ENCODE data around the gene NRP2.

DNA sequence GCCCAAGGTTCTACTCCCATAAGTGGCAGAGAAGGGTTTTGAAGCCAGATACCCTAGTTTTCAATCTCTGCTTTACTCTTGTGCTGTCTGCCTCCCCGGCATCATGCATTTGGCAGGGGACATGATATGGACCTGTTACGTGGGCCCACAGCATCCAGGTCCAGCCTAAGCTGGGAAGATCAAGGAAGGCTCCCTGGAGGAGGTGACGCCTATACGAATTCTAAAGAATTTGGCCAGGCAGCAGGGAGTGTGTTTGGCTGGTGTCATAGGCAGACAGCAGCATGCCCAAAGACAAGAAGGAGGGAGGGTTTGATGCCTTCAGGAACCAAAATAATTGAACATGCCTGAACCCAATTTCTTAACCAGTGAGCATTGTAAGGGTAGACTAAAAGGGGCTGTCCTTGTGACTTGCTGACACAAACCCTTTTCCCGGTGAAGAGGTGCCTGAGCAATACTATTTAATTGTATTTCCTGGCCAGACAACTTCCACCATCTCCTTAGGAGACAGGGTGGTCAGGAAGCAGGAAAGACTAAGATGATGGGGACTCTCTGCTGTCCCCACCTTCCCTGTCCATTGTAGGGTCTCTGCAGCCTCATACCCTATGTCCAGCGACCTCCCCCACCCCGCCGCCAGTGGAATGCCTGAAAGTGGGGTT is 21.3 kb downstream of the NRP2 start:
- TF ChIP-seq CTCF (CRISPR knock-in tag; IDR thresholded peaks at IDR 0.05) (no peak), HNRNPUL1 (IDR thresholded peaks at IDR 0.05; ENCODE audit: low read depth, low read length) (no peak), GTF2F1 (IDR thresholded peaks at IDR 0.05; ENCODE audit: low read length) (no peak), JUNB (CRISPR knock-in tag; IDR thresholded peaks at IDR 0.05; ENCODE audit: borderline replicate concordance) (no peak), LCORL (IDR thresholded peaks at IDR 0.05) (no peak), LCORL (CRISPR knock-in tag; IDR thresholded peaks at IDR 0.05) (no peak), DR1 (CRISPR knock-in tag; IDR thresholded peaks at IDR 0.05) (no peak), POLR2A (IDR thresholded peaks at IDR 0.05; ENCODE audit: insufficient read depth in 1 of 2, low read depth in 2 of 2, low read length in 2 of 2) (no peak), SMAD1 (CRISPR knock-in tag; IDR thresholded peaks at IDR 0.05; ENCODE audit: borderline replicate concordance, low read depth) (no peak)
- TF ChIP-seq, protein P1, sequence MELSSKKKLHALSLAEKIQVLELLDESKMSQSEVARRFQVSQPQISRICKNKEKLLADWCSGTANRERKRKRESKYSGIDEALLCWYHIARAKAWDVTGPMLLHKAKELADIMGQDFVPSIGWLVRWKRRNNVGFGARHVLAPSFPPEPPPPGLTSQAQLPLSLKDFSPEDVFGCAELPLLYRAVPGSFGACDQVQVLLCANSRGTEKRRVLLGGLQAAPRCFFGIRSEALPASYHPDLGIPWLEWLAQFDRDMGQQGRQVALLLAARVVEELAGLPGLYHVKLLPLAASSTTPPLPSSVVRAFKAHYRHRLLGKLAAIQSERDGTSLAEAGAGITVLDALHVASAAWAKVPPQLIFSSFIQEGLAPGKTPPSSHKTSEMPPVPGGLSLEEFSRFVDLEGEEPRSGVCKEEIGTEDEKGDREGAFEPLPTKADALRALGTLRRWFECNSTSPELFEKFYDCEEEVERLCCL (CRISPR knock-in tag; IDR thresholded peaks at IDR 0.05; ENCODE audit: borderline replicate concordance): no peak
- TF ChIP-seq, protein P2, sequence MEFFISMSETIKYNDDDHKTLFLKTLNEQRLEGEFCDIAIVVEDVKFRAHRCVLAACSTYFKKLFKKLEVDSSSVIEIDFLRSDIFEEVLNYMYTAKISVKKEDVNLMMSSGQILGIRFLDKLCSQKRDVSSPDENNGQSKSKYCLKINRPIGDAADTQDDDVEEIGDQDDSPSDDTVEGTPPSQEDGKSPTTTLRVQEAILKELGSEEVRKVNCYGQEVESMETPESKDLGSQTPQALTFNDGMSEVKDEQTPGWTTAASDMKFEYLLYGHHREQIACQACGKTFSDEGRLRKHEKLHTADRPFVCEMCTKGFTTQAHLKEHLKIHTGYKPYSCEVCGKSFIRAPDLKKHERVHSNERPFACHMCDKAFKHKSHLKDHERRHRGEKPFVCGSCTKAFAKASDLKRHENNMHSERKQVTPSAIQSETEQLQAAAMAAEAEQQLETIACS (CRISPR knock-in tag; IDR thresholded peaks at IDR 0.05): no peak
